ENCODE measurements around the gene VEPH1. TPM values are rescaled to one million over a fixed set of nuclear protein-coding genes. Genes with fewer than 3 reads are reported as not detected.

VEPH1 gene
- total RNA-seq, 4 donors from 2014 or later = 5.8 TPM; not detected in 3

GRCh38 chr3:157297328-157297915, 205.8 kb downstream of the VEPH1 start:
- Histone ChIP-seq H3K4me3 (no peak overlapping the region), H3K9me3 (no peaks in the 10 kb centered on the region), H3K36me3 (no peaks in the 10 kb centered on the region), H3K27ac (no peak overlapping the region), H3K4me1 (no peaks in the 10 kb centered on the region), H3K27me3 (no peaks in the 10 kb centered on the region)
- DNase-seq = no peak
- no peak for TF ChIP-seq CTCF (IDR thresholded peaks at IDR 0.05)
- TF ChIP-seq POLR2A (IDR thresholded peaks at IDR 0.05) = no peak

GRCh38 chr3:157294953-157295352, 208.3 kb downstream of the VEPH1 start:
- no peaks in the 10 kb centered on the region for H3K36me3 ChIP-seq
- no peaks in the 10 kb centered on the region for H3K9me3 ChIP-seq
- H3K27me3 ChIP-seq = no peaks in the 10 kb centered on the region
- no peaks in the 10 kb centered on the region for H3K4me1 ChIP-seq
- no peak for TF ChIP-seq CTCF (IDR thresholded peaks at IDR 0.05)
- no peak for TF ChIP-seq POLR2A (IDR thresholded peaks at IDR 0.05)
- DNase-seq = no peak
- no peak overlapping the region for H3K4me3 ChIP-seq
- no peak overlapping the region for H3K27ac ChIP-seq

GRCh38 chr3:157294491-157294890, 208.7 kb downstream of the VEPH1 start:
- no peak for TF ChIP-seq CTCF (IDR thresholded peaks at IDR 0.05)
- no peak for TF ChIP-seq POLR2A (IDR thresholded peaks at IDR 0.05)
- Histone ChIP-seq H3K4me3 (no peak overlapping the region), H3K4me1 (no peaks in the 10 kb centered on the region), H3K27me3 (no peaks in the 10 kb centered on the region), H3K27ac (no peak overlapping the region), H3K36me3 (no peaks in the 10 kb centered on the region), H3K9me3 (no peaks in the 10 kb centered on the region)
- no peak for DNase-seq

- H3K9me3 ChIP-seq = no peaks in the 10 kb centered on the region
- no peaks in the 10 kb centered on the region for H3K36me3 ChIP-seq
- H3K4me1 ChIP-seq = no peaks in the 10 kb centered on the region
- H3K27ac ChIP-seq = no peak overlapping the region
- H3K4me3 ChIP-seq = no peak overlapping the region
- TF ChIP-seq POLR2A (IDR thresholded peaks at IDR 0.05) (no peak), CTCF (IDR thresholded peaks at IDR 0.05) (no peak)
- no peak for DNase-seq
- no peaks in the 10 kb centered on the region for H3K27me3 ChIP-seq
Measured at GRCh38 chr3:157290766-157291165, 212.4 kb downstream of the VEPH1 start.

- H3K9me3 ChIP-seq = no peaks in the 10 kb centered on the region
- no peak overlapping the region for H3K27ac ChIP-seq
- TF ChIP-seq CTCF (IDR thresholded peaks at IDR 0.05) (no peak), POLR2A (IDR thresholded peaks at IDR 0.05) (no peak)
- no peak overlapping the region for H3K4me3 ChIP-seq
- H3K36me3 ChIP-seq = no peaks in the 10 kb centered on the region
- DNase-seq = no peak
- H3K27me3 ChIP-seq = no peaks in the 10 kb centered on the region
- H3K4me1 ChIP-seq = no peaks in the 10 kb centered on the region
Measured at GRCh38 chr3:157285966-157286365, 217.2 kb downstream of the VEPH1 start.

GRCh38 chr3:157285141-157285540, 218.1 kb downstream of the VEPH1 start:
- Histone ChIP-seq H3K27ac (no peak overlapping the region), H3K27me3 (no peaks in the 10 kb centered on the region), H3K4me3 (no peak overlapping the region), H3K36me3 (no peaks in the 10 kb centered on the region), H3K9me3 (no peaks in the 10 kb centered on the region), H3K4me1 (no peaks in the 10 kb centered on the region)
- TF ChIP-seq POLR2A (IDR thresholded peaks at IDR 0.05) (no peak), CTCF (IDR thresholded peaks at IDR 0.05) (no peak)
- DNase-seq = no peak

Data from Peyer's patch (tissue), 4 donors.